ENCODE results near the gene MDK. TPM values are rescaled to one million over a fixed set of nuclear protein-coding genes. Genes with fewer than 3 reads are reported as not detected.
A peak's percentile ranks its signal among the peaks of the same experiment; 100 is the strongest.

The MDK gene
- total and polyA plus RNA-seq, 3 donors from 2014 or later = 14.4 to 51.5 (median 14.5) TPM

- 92 to 100% methylated on average over 3 of the region's 3 CpGs for WGBS, 2 donors
- Histone ChIP-seq H3K36me3 (ENCODE audit: low read depth, missing control alignments) (no peaks in the 10 kb centered on the region), H3K4me1 (peaks cover 29% of the 10 kb centered on the region), H3K27me3 (no peaks in the 10 kb centered on the region), H3K9me3 (no peaks in the 10 kb centered on the region), H3K4me3 (no peak overlapping the region), H3K27ac (no peak overlapping the region)
- TF ChIP-seq CTCF (IDR thresholded peaks at IDR 0.05) = no peak
- no peak for TF ChIP-seq POLR2A (IDR thresholded peaks at IDR 0.05)
- no peak for DNase-seq
- intact Hi-C loops (cut with DNase I; ENCODE audit: low total_unique reads) = no loop called here
These were observed 40.0 kb upstream of the MDK start for GRCh38 chr11:46341454-46341853.

- 56 to 74% methylated on average over 2 to 5 of the region's 5 CpGs for WGBS, 2 donors
- no peak overlapping the region for H3K4me3 ChIP-seq
- no peaks in the 10 kb centered on the region for H3K9me3 ChIP-seq
- H3K27me3 ChIP-seq = no peaks in the 10 kb centered on the region
- H3K27ac ChIP-seq = no peak overlapping the region
- DNase-seq = no peak
- peaks cover 29% of the 10 kb centered on the region for H3K4me1 ChIP-seq
- TF ChIP-seq POLR2A (IDR thresholded peaks at IDR 0.05) = no peak
- TF ChIP-seq CTCF (IDR thresholded peaks at IDR 0.05) = no peak
- H3K36me3 ChIP-seq (ENCODE audit: low read depth, missing control alignments) = no peaks in the 10 kb centered on the region
- intact Hi-C loops (cut with DNase I; ENCODE audit: low total_unique reads) = no loop called here
These were observed 39.2 kb upstream of the MDK start for GRCh38 chr11:46342239-46342638.

- TF ChIP-seq CTCF (IDR thresholded peaks at IDR 0.05) = no peak
- TF ChIP-seq POLR2A (IDR thresholded peaks at IDR 0.05) = no peak
- 56 to 57% methylated on average over 3 of the region's 3 CpGs for WGBS, 2 donors
- Histone ChIP-seq H3K27ac (peak overlapping the region in 1 of 2 donors; percentile 25), H3K9me3 (no peaks in the 10 kb centered on the region), H3K36me3 (ENCODE audit: low read depth, missing control alignments) (no peaks in the 10 kb centered on the region), H3K4me1 (peaks cover 33% of the 10 kb centered on the region), H3K27me3 (no peaks in the 10 kb centered on the region), H3K4me3 (no peak overlapping the region)
- intact Hi-C loops (cut with DNase I; ENCODE audit: low total_unique reads) = no loop called here
- DNase-seq = no peak
These were observed 37.9 kb upstream of the MDK start for GRCh38 chr11:46343520-46343919.

- intact Hi-C loops (cut with DNase I; ENCODE audit: low total_unique reads) = no loop called here
- peak overlapping the region in 1 of 2 donors; percentile 4 for H3K4me3 ChIP-seq
- peaks cover 31% of the 10 kb centered on the region for H3K4me1 ChIP-seq
- H3K36me3 ChIP-seq (ENCODE audit: low read depth, missing control alignments) = no peaks in the 10 kb centered on the region
- H3K27ac ChIP-seq = no peak overlapping the region
- TF ChIP-seq CTCF (IDR thresholded peaks at IDR 0.05) = no peak
- no peak for TF ChIP-seq POLR2A (IDR thresholded peaks at IDR 0.05)
- DNase-seq = no peak
- no peaks in the 10 kb centered on the region for H3K9me3 ChIP-seq
- H3K27me3 ChIP-seq = no peaks in the 10 kb centered on the region
- WGBS, 2 donors = 87 to 96% methylated on average over 9 to 20 of the region's 20 CpGs
These were observed 36.3 kb upstream of the MDK start for GRCh38 chr11:46345131-46345597.

- Histone ChIP-seq H3K4me1 (peaks cover 31% of the 10 kb centered on the region), H3K27me3 (no peaks in the 10 kb centered on the region), H3K9me3 (no peaks in the 10 kb centered on the region), H3K27ac (no peak overlapping the region), H3K4me3 (peak overlapping the region in 1 of 2 donors; percentile 4), H3K36me3 (ENCODE audit: low read depth, missing control alignments) (no peaks in the 10 kb centered on the region)
- intact Hi-C loops (cut with DNase I; ENCODE audit: low total_unique reads) = no loop called here
- WGBS, 2 donors = 75 to 94% methylated on average over 6 to 10 of the region's 10 CpGs
- no peak for DNase-seq
- no peak for TF ChIP-seq CTCF (IDR thresholded peaks at IDR 0.05)
- TF ChIP-seq POLR2A (IDR thresholded peaks at IDR 0.05) = no peak
These were observed 35.5 kb upstream of the MDK start for GRCh38 chr11:46345881-46346484.
